ENCODE data around the gene GSAP. TPM values are rescaled to one million over a fixed set of nuclear protein-coding genes. Genes with fewer than 3 reads are reported as not detected.

The GSAP gene
- total and polyA plus RNA-seq, 9 of the 15 experiments (the other 6 are each of a cell fraction or from before 2014, with no cell fraction given), result 0.13 TPM; not detected in 8

DNA sequence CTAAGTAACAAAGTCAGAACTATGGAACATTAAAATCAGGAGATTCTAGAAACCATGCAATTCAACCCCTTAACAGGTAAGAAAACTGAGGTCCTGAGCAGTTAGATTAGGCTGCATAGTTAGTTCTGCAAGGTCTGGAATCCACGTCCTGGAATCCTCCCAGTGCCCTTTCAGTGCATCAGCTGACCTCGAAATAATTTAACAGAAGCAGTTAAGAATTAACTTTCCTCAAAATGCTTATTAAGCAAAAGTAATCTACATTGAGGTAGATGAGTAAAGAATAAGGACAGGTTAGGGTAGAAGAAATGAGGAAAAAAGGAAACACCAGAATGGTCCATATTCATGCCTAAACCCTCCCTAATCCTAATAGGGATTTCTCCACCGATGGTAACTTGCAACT, 37.6 kb downstream of the GSAP start:
- WGBS (ENCODE audit: insufficient coverage, low coverage, missing lambda C conversion rate), result 0% methylated on average over 3 of the region's 3 CpGs
- H3K4me1 ChIP-seq (replicated peaks in 1 of 2; ENCODE audit: control insufficient read depth in 2 of 2, insufficient read depth in 2 of 2, low read length in 2 of 2), result no peaks in the 10 kb centered on the region
- no peak overlapping the region for H3K9ac ChIP-seq (ENCODE audit: insufficient read depth in 1 of 2, low read depth in 2 of 2, low read length in 2 of 2)
- no peak overlapping the region for H2AFZ ChIP-seq (ENCODE audit: low read depth, low read length)
- no peak for DNase-seq (ENCODE audit: extremely low read depth in 1 of 4, low spot score in 3 of 4)
- in situ Hi-C loops (cut with MboI), result no loop called here
- H3K4me3 ChIP-seq, result no peak overlapping the region
- peak; percentile 18; the same call in 1 of the 2 replicates for TF ChIP-seq MAFF (IDR thresholded peaks at IDR 0.05; ENCODE audit: low read length)
- 0 out of 2 replicates have a peak, but pooled peaks have one; percentile 39 for TF ChIP-seq MAFG (tag; conservative IDR thresholded peaks at IDR 0.05)
- TF ChIP-seq ZNF316 (IDR thresholded peaks at IDR 0.05), result peak; percentile 57
- peak; percentile 36; the same call in 1 of the 2 replicates for TF ChIP-seq MAFK (IDR thresholded peaks at IDR 0.05; ENCODE audit: low read length)
- TF ChIP-seq TEAD1 (CRISPR knock-in tag; IDR thresholded peaks at IDR 0.05), result no peak
- no peak for TF ChIP-seq SREBF2 (CRISPR knock-in tag; IDR thresholded peaks at IDR 0.05)
- no peak for FAIRE-seq
- H4K20me1 ChIP-seq (replicated peaks; ENCODE audit: control insufficient read depth, insufficient read depth, low read length), result no peaks in the 10 kb centered on the region
- H3K27me3 ChIP-seq (ENCODE audit: control insufficient read depth in 2 of 2, insufficient read depth in 2 of 2, low read length in 2 of 2), result peaks cover 0 to 5% of the 10 kb centered on the region in 2 experiments; a peak in 2 of 5 replicates
- no peaks in the 10 kb centered on the region for H3K36me3 ChIP-seq (ENCODE audit: control insufficient read depth, insufficient read depth, low read length)
- H3K79me2 ChIP-seq (ENCODE audit: control insufficient read depth, insufficient read depth, low read length), result no peaks in the 10 kb centered on the region
- intact Hi-C loops (cut with micrococcal nuclease), result no loop called here
- H3K27ac ChIP-seq (ENCODE audit: extremely low read depth, low read depth, low read length), result no peak overlapping the region
- H3K4me2 ChIP-seq (ENCODE audit: insufficient read depth, low read length), result no peak overlapping the region
- no peak for ATAC-seq
- no peaks in the 10 kb centered on the region for H3K9me1 ChIP-seq (ENCODE audit: control insufficient read depth, insufficient read depth, low read length)
- no TSS peak for BruUV-seq (replicated peaks)
- no peaks in the 10 kb centered on the region for H3K9me3 ChIP-seq (replicated peaks; ENCODE audit: control insufficient read depth, insufficient read depth, low read depth, low read length)
- CTCF ChIA-PET (ENCODE audit: low intra/inter-chr PET ratio), result no interaction called here
- POLR2A ChIA-PET, result no interaction called here

DNA sequence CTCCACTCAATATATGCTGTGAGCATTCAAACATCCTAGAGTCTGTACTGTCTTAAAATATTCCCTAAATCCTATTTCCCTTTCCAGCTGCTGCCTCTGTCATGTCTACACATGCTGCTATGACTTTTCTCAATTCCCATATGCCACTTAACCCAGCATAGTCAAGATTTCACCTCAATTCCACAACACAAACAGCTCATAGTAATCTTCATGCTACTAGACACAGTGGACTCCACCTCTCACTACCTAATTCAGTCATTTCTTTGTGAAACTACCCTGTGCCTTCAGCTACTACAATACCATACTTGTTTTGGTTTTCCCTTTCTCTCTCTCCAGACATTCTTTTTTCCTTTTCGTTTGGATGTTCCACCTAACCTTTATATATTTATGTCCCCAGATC, 45.5 kb downstream of the GSAP start:
- ChIA-PET POLR2A (interaction anchor here (0.5 to 1.2 kb wide), 3 partner anchors 9 to 144 kb away, joined by 3 to 4 read pairs (median 4); no protein-coding TSS in a partner anchor), CTCF (ENCODE audit: low intra/inter-chr PET ratio) (no interaction called here)
- H3K4me2 ChIP-seq (ENCODE audit: insufficient read depth, low read length), result no peak overlapping the region
- H3K9ac ChIP-seq (ENCODE audit: insufficient read depth in 1 of 2, low read depth in 2 of 2, low read length in 2 of 2), result no peak overlapping the region
- H4K20me1 ChIP-seq (replicated peaks; ENCODE audit: control insufficient read depth, insufficient read depth, low read length), result no peaks in the 10 kb centered on the region
- ATAC-seq, result no peak
- H3K27ac ChIP-seq (ENCODE audit: extremely low read depth, low read depth, low read length), result no peak overlapping the region
- intact Hi-C loops (cut with micrococcal nuclease), result no loop called here
- H3K4me3 ChIP-seq, result no peak overlapping the region
- no peak for DNase-seq (ENCODE audit: extremely low read depth in 1 of 4, low spot score in 3 of 4)
- no peaks in the 10 kb centered on the region for H3K79me2 ChIP-seq (ENCODE audit: control insufficient read depth, insufficient read depth, low read length)
- H3K9me1 ChIP-seq (ENCODE audit: control insufficient read depth, insufficient read depth, low read length), result no peaks in the 10 kb centered on the region
- H2AFZ ChIP-seq (ENCODE audit: low read depth, low read length), result no peak overlapping the region
- no peaks in the 10 kb centered on the region for H3K9me3 ChIP-seq (replicated peaks; ENCODE audit: control insufficient read depth, insufficient read depth, low read depth, low read length)
- in situ Hi-C loops (cut with MboI), result no loop called here
- peaks cover 0 to 8% of the 10 kb centered on the region in 2 experiments; a peak in 3 of 5 replicates for H3K27me3 ChIP-seq (ENCODE audit: control insufficient read depth in 2 of 2, insufficient read depth in 2 of 2, low read length in 2 of 2)
- no peak for FAIRE-seq
- H3K36me3 ChIP-seq (ENCODE audit: control insufficient read depth, insufficient read depth, low read length), result no peaks in the 10 kb centered on the region
- TF ChIP-seq FOXM1 (IDR thresholded peaks at IDR 0.05; ENCODE audit: low read depth) (no peak), FOXM1 (CRISPR knock-in tag; IDR thresholded peaks at IDR 0.05; ENCODE audit: low read depth) (no peak), RAD21 (CRISPR knock-in tag; conservative IDR thresholded peaks at IDR 0.05 in 1 of 2, IDR thresholded peaks at IDR 0.05 in 1 of 2) (no peak), ZNF3 (CRISPR knock-in tag; IDR thresholded peaks at IDR 0.05) (no peak), ZNF133 (CRISPR knock-in tag; IDR thresholded peaks at IDR 0.05) (no peak), ZNF253 (CRISPR knock-in tag; conservative IDR thresholded peaks at IDR 0.05) (no peak)
- TF ChIP-seq, protein P1, sequence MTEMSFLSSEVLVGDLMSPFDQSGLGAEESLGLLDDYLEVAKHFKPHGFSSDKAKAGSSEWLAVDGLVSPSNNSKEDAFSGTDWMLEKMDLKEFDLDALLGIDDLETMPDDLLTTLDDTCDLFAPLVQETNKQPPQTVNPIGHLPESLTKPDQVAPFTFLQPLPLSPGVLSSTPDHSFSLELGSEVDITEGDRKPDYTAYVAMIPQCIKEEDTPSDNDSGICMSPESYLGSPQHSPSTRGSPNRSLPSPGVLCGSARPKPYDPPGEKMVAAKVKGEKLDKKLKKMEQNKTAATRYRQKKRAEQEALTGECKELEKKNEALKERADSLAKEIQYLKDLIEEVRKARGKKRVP (CRISPR knock-in tag; IDR thresholded peaks at IDR 0.05), result no peak
- BruUV-seq (replicated peaks), result no TSS peak
- no peaks in the 10 kb centered on the region for H3K4me1 ChIP-seq (replicated peaks in 1 of 2; ENCODE audit: control insufficient read depth in 2 of 2, insufficient read depth in 2 of 2, low read length in 2 of 2)
- 0% methylated on average over 1 of the region's 1 CpG for WGBS (ENCODE audit: insufficient coverage, low coverage, missing lambda C conversion rate)
